ENCODE measurements around the gene CSNK2A1.

CSNK2A1 gene

GRCh38 chr20:427849-428657, 115.5 kb downstream of the CSNK2A1 start:
- DNase-seq (ENCODE audit: low read depth) = no peak
- H3K4me3 ChIP-seq (ENCODE audit: low read length) = no peak overlapping the region
- TF ChIP-seq CTCF (conservative IDR thresholded peaks at IDR 0.05; ENCODE audit: low read depth, low read length) = no peak

- H3K4me3 ChIP-seq (ENCODE audit: low read length) = no peak overlapping the region
- no peak for DNase-seq (ENCODE audit: low read depth)
- no peak for TF ChIP-seq CTCF (conservative IDR thresholded peaks at IDR 0.05; ENCODE audit: low read depth, low read length)
These were observed 116.2 kb downstream of the CSNK2A1 start for GRCh38 chr20:427401-427800.

GRCh38 chr20:426566-426965, 117.0 kb downstream of the CSNK2A1 start:
- H3K4me3 ChIP-seq (ENCODE audit: low read length) = no peak overlapping the region
- DNase-seq (ENCODE audit: low read depth) = no peak
- no peak for TF ChIP-seq CTCF (conservative IDR thresholded peaks at IDR 0.05; ENCODE audit: low read depth, low read length)

All from retinal pigment epithelial cell (primary cell).